ENCODE results near the gene SLC2A8.

- TF ChIP-seq, protein P1, sequence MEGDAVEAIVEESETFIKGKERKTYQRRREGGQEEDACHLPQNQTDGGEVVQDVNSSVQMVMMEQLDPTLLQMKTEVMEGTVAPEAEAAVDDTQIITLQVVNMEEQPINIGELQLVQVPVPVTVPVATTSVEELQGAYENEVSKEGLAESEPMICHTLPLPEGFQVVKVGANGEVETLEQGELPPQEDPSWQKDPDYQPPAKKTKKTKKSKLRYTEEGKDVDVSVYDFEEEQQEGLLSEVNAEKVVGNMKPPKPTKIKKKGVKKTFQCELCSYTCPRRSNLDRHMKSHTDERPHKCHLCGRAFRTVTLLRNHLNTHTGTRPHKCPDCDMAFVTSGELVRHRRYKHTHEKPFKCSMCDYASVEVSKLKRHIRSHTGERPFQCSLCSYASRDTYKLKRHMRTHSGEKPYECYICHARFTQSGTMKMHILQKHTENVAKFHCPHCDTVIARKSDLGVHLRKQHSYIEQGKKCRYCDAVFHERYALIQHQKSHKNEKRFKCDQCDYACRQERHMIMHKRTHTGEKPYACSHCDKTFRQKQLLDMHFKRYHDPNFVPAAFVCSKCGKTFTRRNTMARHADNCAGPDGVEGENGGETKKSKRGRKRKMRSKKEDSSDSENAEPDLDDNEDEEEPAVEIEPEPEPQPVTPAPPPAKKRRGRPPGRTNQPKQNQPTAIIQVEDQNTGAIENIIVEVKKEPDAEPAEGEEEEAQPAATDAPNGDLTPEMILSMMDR (IDR thresholded peaks at IDR 0.05) = no peak
- TF ChIP-seq POLR2A (IDR thresholded peaks at IDR 0.05) = no peak
Observed at GRCh38 chr9:127451858-127452656, 55.1 kb downstream of the SLC2A8 start.

Data from thyroid gland (tissue), 4 donors.